SK-N-SH (cell line): ENCODE results near the gene C11orf98. TPM values are rescaled to one million over a fixed set of nuclear protein-coding genes. Genes with fewer than 3 reads are reported as not detected.

Experiments
- CTCF ChIA-PET: fragments of 300-600, 350-600 bp; formaldehyde crosslinking; extraction: SDS; loops from one replicate; lab custom pipeline; 2021; lab: Yijun Ruan, JAX
- POLR2A ChIA-PET: fragments of 350-600 bp; sonication (Branson Sonifier 250); formaldehyde crosslinking; extraction: SDS; loops from one replicate; lab custom pipeline; 2020; ENCODE audit warnings: antibody characterized with exemption, inconsistent platforms; lab: Yijun Ruan, JAX
- DNase-seq: peaks from one replicate; pipeline ENCODE4 v3.0.0; 2012
- H2AFZ ChIP-seq: fragments of 200-600 bp; sonication (generic); 2 replicates; pipeline ENCODE4 v1.8.1; 2016; ENCODE audit warnings: antibody characterized with exemption, mild to moderate bottlenecking, low read depth
- H3F3A ChIP-seq: fragments of 200-600 bp; sonication (generic); replicated peaks from 2 replicates; pipeline ENCODE3; 2016; ENCODE audit warnings: antibody characterized with exemption, mild to moderate bottlenecking; ENCODE audit not compliant: insufficient read depth
- H3K27ac ChIP-seq, 2 experiments: fragments of 200-500 bp in 1 of 2; fragments of 200-600 bp in 1 of 2; sonication (Bioruptor generic) in 1 of 2; sonication (generic), shearing (Covaris generic) in 1 of 2; 2 replicates each; pipeline versions ENCODE4 v1.5.1 to v1.6.1; 2014 to 2016; ENCODE audit warnings: low read depth in 2 of 2, inconsistent platforms in 1 of 2, low read length in 1 of 2, mild to moderate bottlenecking in 1 of 2, mixed read lengths in 1 of 2
- H3K27me3 ChIP-seq: fragments of 200-600 bp; sonication (generic), shearing (Covaris generic); 2 replicates; pipeline ENCODE4 v1.6.1; 2016; ENCODE audit warnings: mixed run types; ENCODE audit not compliant: insufficient read depth
- H3K36me3 ChIP-seq, 2 experiments: fragments of 200-500 bp in 1 of 2; fragments of 200-600 bp in 1 of 2; sonication (Bioruptor generic) in 1 of 2; sonication (generic) in 1 of 2; replicated peaks in 1 of 2; 2 replicates each; pipeline versions ENCODE3 to v1.5.1; 2014 to 2016; ENCODE audit warnings: low read length in 1 of 2, mild to moderate bottlenecking in 1 of 2; ENCODE audit not compliant: insufficient read depth in 2 of 2, control insufficient read depth in 1 of 2
- H3K4me1 ChIP-seq, 2 experiments: fragments of 200-500 bp in 1 of 2; fragments of 200-600 bp in 1 of 2; sonication (Bioruptor generic) in 1 of 2; sonication (generic), shearing (Covaris generic) in 1 of 2; 2 replicates each; pipeline versions ENCODE4 v1.5.1 to v1.6.1; 2014 to 2016; ENCODE audit warnings: low read depth in 1 of 2, low read length in 1 of 2, mixed run types in 1 of 2; ENCODE audit not compliant: insufficient read depth in 2 of 2, control insufficient read depth in 1 of 2
- H3K4me2 ChIP-seq: fragments of 200-600 bp; sonication (generic), shearing (Covaris generic); 2 replicates; pipeline ENCODE4 v1.6.1; 2017; ENCODE audit warnings: mixed run types
- H3K4me3 ChIP-seq, 2 experiments: fragments of 200-500 bp in 1 of 2; fragments of 200-600 bp in 1 of 2; sonication (Bioruptor generic) in 1 of 2; sonication (generic), shearing (Covaris generic) in 1 of 2; 2 replicates each; pipeline versions ENCODE4 v1.5.1 to v1.8.1; 2014 to 2016; ENCODE audit warnings: low read depth in 2 of 2, inconsistent platforms in 1 of 2, low read length in 1 of 2, mild to moderate bottlenecking in 1 of 2, mixed read lengths in 1 of 2, moderate library complexity in 1 of 2
- H3K79me2 ChIP-seq: fragments of 200-600 bp; sonication (generic); 2 replicates; pipeline ENCODE4 v1.8.1; 2017; ENCODE audit warnings: mild to moderate bottlenecking; ENCODE audit not compliant: insufficient read depth
- H3K9ac ChIP-seq: fragments of 200-600 bp; sonication (generic); 2 replicates; pipeline ENCODE4 v1.6.1; 2017; ENCODE audit warnings: mixed run types
- H3K9me2 ChIP-seq: fragments of 200-600 bp; sonication (generic); 2 replicates; pipeline ENCODE4 v1.6.1; 2017; ENCODE audit warnings: mixed run types
- H3K9me3 ChIP-seq: fragments of 200-600 bp; sonication (generic); 2 replicates; pipeline ENCODE4 v1.6.1; 2017; ENCODE audit warnings: mixed run types, mild to moderate bottlenecking, moderate library complexity
- H4K20me1 ChIP-seq: fragments of 200-600 bp; sonication (generic); 2 replicates; pipeline ENCODE4 v1.6.1; 2017; ENCODE audit warnings: mild to moderate bottlenecking, mixed run types; ENCODE audit not compliant: insufficient read depth
- CHD2 ChIP-seq: fragments of 150-350 bp; IDR thresholded peaks from 2 replicates; pipeline ENCODE4 v1.6.1; 2018; ENCODE audit warnings: low read length; ENCODE audit not compliant: partially characterized antibody
- ELF1 ChIP-seq: IDR thresholded peaks from 2 replicates; pipeline ENCODE4 v1.4.0; 2012
- FOXJ3 ChIP-seq: sonication (generic); formaldehyde crosslinking; IDR thresholded peaks from 2 replicates; pipeline ENCODE4 v1.5.1; 2020; ENCODE audit warnings: mild to moderate bottlenecking, missing genetic modification reagents
- IRF3 ChIP-seq: fragments of 150-350 bp; IDR thresholded peaks from 2 replicates; pipeline ENCODE4 v1.6.1; 2016; ENCODE audit warnings: mild to moderate bottlenecking, low read depth, low read length
- JUND ChIP-seq: IDR thresholded peaks from 2 replicates; pipeline ENCODE4 v1.4.0; 2012
- MEF2A ChIP-seq: IDR thresholded peaks from 2 replicates; pipeline ENCODE4 v1.4.0; 2012; ENCODE audit warnings: low read depth, borderline replicate concordance
- RCOR1 ChIP-seq: fragments of 150-350 bp; IDR thresholded peaks from 2 replicates; pipeline ENCODE4 v1.6.1; 2017; ENCODE audit warnings: antibody characterized with exemption, low read length
- REST ChIP-seq: IDR thresholded peaks from 2 replicates; pipeline ENCODE4 v1.6.1; 2012; ENCODE audit warnings: mild to moderate bottlenecking, low read depth, low read length, moderate library complexity
- SMC3 ChIP-seq: IDR thresholded peaks from 2 replicates; pipeline ENCODE4 v1.6.1; 2012; ENCODE audit warnings: low read depth, low read length, improper control_type of control experiment
- TEAD4 ChIP-seq: IDR thresholded peaks from 2 replicates; pipeline ENCODE4 v1.4.0; 2012; ENCODE audit warnings: mild to moderate bottlenecking, borderline replicate concordance; ENCODE audit not compliant: insufficient read depth
- USF1 ChIP-seq: IDR thresholded peaks from 2 replicates; pipeline ENCODE4 v1.4.0; 2012; ENCODE audit warnings: low read depth, borderline replicate concordance
- YY1 ChIP-seq: IDR thresholded peaks from 2 replicates; pipeline ENCODE4 v1.4.0; 2012; ENCODE audit warnings: low read depth, mild to moderate bottlenecking
- ZBTB33 ChIP-seq: IDR thresholded peaks from 2 replicates; pipeline ENCODE4 v1.4.0; 2012; ENCODE audit warnings: low read depth, borderline replicate concordance
- WGBS: methylation state at CpG from one replicate; pipeline ENCODE4 v1.1.6; 2017; ENCODE audit warnings: low lambda C conversion rate; 5-methylcytosine and 5-hydroxymethylcytosine counted together
- polyA plus RNA-seq, 3 experiments: library from polyadenylated mRNA; depleted of rRNA; stranded (reverse); fragments of >200 nt; gene quantifications; 2 replicates each; pipeline ENCODE4 v1.2.3, GENCODE V29; 2012

The C11orf98 gene
- polyA plus RNA-seq, 1 of the 3 experiments (the other 2 are of a cell fraction), result 126 TPM

- H3K9me2 ChIP-seq, result no peaks in the 10 kb centered on the region
- H3K27me3 ChIP-seq, result no peaks in the 10 kb centered on the region
- H3K9ac ChIP-seq, result no peak overlapping the region
- peaks cover 68% of the 10 kb centered on the region for H3F3A ChIP-seq
- TF ChIP-seq CHD2 (no peak), MEF2A (no peak)
- no peaks in the 10 kb centered on the region for H4K20me1 ChIP-seq
- H2AFZ ChIP-seq, result no peak overlapping the region
- H3K36me3 ChIP-seq, result peaks cover 59 to 68% of the 10 kb centered on the region in 2 experiments
- no peak overlapping the region for H3K4me2 ChIP-seq
- no peak for DNase-seq
- H3K79me2 ChIP-seq, result peaks cover 24% of the 10 kb centered on the region
- H3K9me3 ChIP-seq, result no peaks in the 10 kb centered on the region
- H3K27ac ChIP-seq, result no peak overlapping the region
- ChIA-PET CTCF (interaction anchor here (1.5 kb wide), 1 partner anchor 57 kb away, joined by 4 read pairs; no protein-coding TSS in a partner anchor), POLR2A (no interaction called here)
- H3K4me3 ChIP-seq, result no peak overlapping the region
- H3K4me1 ChIP-seq, result peaks cover 15 to 26% of the 10 kb centered on the region in 2 experiments; a peak in 3 of 4 replicates
- WGBS, result 92% methylated on average over 6 of the region's 6 CpGs
Measured at GRCh38 chr11:62712276-62712812, 47.3 kb upstream of the C11orf98 start.

- CTCF ChIA-PET, result interaction anchor here (0.6 to 1.5 kb wide), 3 partner anchors 16 to 91 kb away, joined by 3 to 5 read pairs (median 3); no protein-coding TSS in a partner anchor
- Histone ChIP-seq H3F3A (peaks cover 54% of the 10 kb centered on the region), H3K4me3 (peak overlapping the region; percentile 35 to 38; a peak in 3 of 4 replicates), H2AFZ (peak overlapping the region; percentile 93), H3K4me2 (peak overlapping the region; percentile 81), H4K20me1 (no peaks in the 10 kb centered on the region), H3K9ac (peak overlapping the region; percentile 70), H3K27me3 (no peaks in the 10 kb centered on the region), H3K9me2 (no peaks in the 10 kb centered on the region)
- POLR2A ChIA-PET, result interaction anchor here (1.5 to 4.0 kb wide), 4 partner anchors 16 to 118 kb away, joined by 5 to 24 read pairs (median 10); partner anchors contain the start of genes C11orf98, CSKMT, HNRNPUL2 and LBHD1
- DNase-seq, result no peak
- TF ChIP-seq ELF1 (no peak), SMC3 (no peak), YY1 (no peak), TEAD4 (no peak), MEF2A (no peak), REST (no peak), IRF3 (no peak), JUND (no peak), ZBTB33 (no peak), USF1 (no peak), RCOR1 (no peak), FOXJ3 (CRISPR knock-in tag) (no peak)
- TF ChIP-seq, all 33 proteins: peak for 0
- 92% methylated on average over 7 of the region's 7 CpGs for WGBS
- peak overlapping the region; percentile 85 to 94 for H3K27ac ChIP-seq
- peaks cover 9% of the 10 kb centered on the region; the same call in 1 of the 2 replicates for H3K79me2 ChIP-seq
- no peaks in the 10 kb centered on the region for H3K9me3 ChIP-seq
- peaks cover 40 to 45% of the 10 kb centered on the region in 2 experiments for H3K36me3 ChIP-seq
- H3K4me1 ChIP-seq, result peaks cover 19 to 44% of the 10 kb centered on the region in 2 experiments; a peak in 3 of 4 replicates
Measured at GRCh38 chr11:62710001-62710345, 45.0 kb upstream of the C11orf98 start.
